ENCODE measurements around the gene HNRNPLL.

Gene HNRNPLL

DNA sequence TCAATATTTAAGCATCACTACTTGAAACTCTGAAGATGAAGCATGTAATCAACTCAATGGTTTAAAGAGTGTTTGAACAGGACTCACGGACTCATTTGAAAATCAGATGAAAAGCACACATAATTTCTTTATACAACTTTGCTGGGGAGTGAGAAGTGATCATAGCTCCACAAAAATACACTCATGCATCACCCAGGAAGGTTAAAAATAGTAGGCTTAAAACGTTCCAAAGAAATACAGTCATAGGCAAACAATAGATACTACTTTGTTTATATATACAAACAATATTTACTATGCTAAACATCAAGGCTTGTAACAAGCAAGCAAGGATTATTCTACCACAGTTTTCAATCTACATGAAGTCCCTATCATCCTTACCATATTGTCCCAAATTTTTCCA is 11.6 kb downstream of the HNRNPLL start:
- DNase-seq, result no peak

DNA sequence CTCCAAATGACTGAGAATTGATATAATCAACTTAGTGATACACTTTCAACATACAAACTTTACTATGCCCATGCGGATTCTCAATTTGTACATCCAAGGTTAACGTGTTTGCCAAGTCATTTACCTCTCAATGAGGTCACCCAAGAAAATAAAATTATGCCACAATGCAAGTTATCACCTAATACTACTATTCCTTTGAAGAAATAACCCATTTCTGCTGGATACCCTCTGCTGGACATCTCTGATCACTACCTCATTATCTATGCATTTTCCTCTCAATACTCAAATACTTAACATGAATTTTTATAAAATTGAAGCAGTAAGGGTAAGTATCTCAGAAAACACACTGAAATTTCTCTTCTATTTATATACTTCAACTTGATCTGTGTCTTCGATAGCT is 12.7 kb downstream of the HNRNPLL start:
- no peak for DNase-seq

GRCh38 chr2:38586931-38587330 is 15.8 kb downstream of the HNRNPLL start:
- peak; percentile 16 for DNase-seq

DNA sequence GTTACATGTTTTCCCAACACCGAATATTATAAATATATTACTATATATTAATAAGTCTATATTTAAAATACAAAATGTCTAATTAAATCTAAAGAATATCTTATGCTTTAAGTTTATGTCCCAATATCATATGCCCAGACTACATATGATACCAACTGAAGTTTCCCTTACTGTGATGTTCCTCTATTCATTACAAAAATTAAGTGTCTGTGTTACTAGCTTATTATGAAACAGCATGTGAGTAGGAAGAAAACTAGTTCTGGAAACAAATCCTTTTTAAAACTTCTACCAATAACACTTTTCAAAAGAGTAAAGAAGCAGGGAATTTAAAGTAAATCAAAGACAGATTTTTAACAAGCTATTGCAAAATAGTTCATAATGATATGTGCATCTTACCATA is 17.8 kb downstream of the HNRNPLL start:
- no peak for DNase-seq

DNA sequence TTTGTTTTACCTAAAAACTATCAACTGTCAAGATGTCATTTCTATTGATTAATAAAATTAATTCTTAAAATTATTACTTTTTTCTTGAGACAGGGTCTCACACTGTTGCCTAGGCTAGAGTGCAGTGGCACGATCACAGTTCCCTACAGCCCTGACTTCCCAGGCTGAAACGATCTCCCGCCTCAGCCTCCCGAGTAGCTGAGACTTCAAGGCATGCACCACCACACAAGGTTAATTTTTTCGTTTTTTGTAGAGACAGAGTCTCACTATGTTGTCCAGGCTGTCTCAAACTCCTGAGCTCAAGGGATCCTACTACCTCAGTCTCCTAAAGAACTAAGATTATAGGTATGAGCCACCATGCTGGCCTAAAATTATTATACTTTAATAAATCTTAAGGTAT is 18.7 kb downstream of the HNRNPLL start:
- no peak for DNase-seq

DNA sequence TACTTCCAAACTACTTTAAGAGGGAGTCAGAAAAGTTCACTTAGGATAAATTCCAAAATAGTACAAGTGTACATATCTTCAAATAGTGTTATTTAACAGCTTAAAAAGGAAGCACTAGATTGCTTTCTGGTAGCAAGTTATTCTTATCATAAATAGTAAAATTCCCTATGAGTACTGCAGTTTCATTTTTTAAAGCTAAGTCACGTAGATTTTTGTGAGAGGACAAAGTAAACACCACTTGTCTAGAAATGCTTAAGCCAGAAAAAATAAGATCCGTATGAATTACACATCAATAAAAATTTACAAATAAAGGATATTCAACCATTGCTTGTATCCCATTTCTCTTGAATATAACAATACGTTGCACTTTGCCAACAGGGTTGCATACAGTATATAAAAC is 19.2 kb downstream of the HNRNPLL start:
- DNase-seq, result no peak

GRCh38 chr2:38581193-38582147 is 21.3 kb downstream of the HNRNPLL start:
- peak; percentile 77 for DNase-seq

DNA sequence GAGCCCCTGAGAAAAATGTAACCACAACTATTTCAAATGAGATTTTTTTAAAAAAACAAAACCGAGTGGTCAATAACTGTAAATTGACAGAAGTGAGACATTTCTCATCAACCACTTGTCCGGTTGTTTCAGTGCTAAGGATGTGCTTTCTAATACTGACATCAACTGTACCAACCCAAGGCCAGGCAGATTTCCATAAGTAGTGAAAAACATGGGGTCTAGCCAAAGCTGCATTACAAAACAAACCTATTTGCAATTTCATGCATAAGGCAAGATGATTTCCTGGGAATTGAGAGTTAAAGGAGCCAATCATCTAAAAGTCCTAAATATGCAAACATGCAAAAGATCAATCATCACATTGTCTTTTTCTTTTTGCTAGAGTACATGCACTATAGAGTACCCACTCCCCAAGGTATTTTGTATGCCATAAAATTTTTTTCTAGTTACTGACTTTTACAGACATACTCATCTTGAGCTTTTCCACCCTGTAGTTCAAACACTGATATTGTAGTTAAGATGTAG is 22.6 kb downstream of the HNRNPLL start:
- no peak for DNase-seq

DNA sequence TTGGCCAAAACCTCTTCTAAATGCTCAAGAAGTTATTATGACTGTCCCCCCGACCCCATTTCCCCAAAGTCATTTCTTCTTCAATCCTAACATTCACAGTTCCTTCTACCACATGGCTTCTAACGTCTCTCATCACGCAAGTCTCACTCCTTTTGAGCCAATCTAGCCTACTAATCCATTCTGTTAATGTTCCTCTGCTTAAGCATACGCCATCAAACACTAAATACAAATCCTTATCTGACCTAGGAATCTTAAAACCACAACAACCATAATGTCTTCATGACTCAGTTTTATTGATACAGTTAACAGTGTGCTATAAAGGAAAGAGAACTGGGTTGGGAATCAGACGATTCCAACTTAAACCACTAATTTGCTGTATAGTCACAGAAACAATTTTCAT is 23.9 kb downstream of the HNRNPLL start:
- no peak for DNase-seq

- no peak for DNase-seq
Observed at GRCh38 chr2:38574278-38574677, 28.4 kb downstream of the HNRNPLL start.

DNA sequence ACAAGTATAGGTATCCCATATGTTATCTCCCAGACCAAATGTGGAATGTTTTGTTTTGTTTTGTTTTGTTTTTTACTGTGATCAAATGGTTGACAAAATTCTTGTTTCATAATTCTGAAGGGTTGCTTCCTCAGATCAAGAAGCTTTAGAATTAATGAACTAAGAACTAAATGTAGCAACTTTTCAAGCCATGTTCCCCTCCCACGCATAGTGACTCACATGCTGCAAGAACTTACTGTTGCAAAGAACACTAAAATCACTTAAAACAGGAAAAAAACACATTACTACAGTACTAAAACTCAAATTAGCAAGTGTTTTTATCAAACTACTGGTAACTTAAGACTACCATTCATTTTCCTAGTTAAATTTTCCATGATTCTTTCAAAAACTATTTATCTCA is 30.6 kb downstream of the HNRNPLL start:
- DNase-seq, result peak; percentile 92

- no peak for DNase-seq
Observed at GRCh38 chr2:38571193-38571592, 31.5 kb downstream of the HNRNPLL start.

GRCh38 chr2:38568724-38569436 is 33.8 kb downstream of the HNRNPLL start:
- DNase-seq, result no peak

DNA sequence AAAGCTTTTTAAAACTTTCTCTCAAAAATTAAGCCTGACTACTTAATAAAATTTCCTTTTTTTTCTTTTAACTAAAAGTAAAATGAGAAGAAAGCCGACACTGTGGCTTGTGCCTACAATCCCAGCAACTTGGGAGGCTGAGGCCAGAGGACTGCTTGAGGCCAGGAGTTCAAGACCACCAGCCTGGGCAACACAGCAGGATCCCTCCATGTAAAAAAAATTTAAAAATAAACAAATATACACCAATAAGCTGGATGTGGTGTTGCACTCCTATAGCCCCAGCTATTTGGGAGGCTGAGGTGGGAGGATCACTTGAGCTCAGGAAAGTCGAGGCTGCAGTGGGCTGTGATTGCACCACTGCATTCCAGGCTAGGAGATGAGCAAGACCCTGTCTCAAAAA is 37.4 kb downstream of the HNRNPLL start:
- DNase-seq, result no peak

DNA sequence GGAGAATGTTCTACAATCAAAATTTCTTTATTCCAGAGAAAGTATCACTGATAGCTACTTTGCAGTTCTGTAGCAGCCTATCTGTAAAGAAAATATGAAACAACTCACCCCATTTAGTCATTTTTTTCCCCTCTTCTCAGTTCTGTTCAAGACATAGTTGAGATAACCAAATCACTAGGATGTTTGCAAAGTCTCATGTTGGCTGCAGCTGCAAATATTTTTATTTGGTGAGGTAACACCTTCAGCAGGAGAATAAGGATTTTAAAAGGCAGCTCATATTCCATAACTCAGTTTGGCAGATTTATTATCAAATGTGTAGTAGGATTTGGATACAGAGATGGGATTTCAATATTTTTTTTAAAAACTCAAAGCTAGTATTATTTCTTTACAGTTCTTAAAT is 41.0 kb downstream of the HNRNPLL start:
- DNase-seq, result no peak

DNA sequence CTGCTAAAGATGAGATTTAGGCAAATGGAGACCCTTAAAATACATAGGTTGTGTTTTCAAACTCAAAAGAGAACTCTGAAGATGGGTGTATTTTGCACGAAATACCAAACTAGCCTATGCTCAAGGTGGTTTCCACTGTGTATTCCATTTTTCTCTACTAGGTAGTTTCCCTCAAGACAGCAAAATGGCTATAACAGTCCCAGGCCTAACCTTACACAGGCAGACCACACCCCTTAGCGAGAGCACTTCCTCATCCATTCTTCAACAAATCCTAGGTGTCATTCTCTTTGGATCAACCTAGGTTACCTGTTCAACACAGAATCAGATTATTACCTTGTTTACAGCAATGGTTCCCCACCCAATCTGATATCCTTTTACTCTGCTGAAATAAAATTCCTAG is 42.6 kb downstream of the HNRNPLL start:
- DNase-seq, result no peak

GRCh38 chr2:38557981-38558380 is 44.7 kb downstream of the HNRNPLL start:
- DNase-seq, result peak; percentile 75

GRCh38 chr2:38557217-38557616 is 45.5 kb downstream of the HNRNPLL start:
- no peak for DNase-seq

GRCh38 chr2:38556006-38556801 is 46.5 kb downstream of the HNRNPLL start:
- DNase-seq, result peak; percentile 51

GRCh38 chr2:38554973-38555595 is 47.6 kb downstream of the HNRNPLL start:
- DNase-seq, result no peak

GRCh38 chr2:38553554-38553953 is 49.2 kb downstream of the HNRNPLL start:
- no peak for DNase-seq

DNA sequence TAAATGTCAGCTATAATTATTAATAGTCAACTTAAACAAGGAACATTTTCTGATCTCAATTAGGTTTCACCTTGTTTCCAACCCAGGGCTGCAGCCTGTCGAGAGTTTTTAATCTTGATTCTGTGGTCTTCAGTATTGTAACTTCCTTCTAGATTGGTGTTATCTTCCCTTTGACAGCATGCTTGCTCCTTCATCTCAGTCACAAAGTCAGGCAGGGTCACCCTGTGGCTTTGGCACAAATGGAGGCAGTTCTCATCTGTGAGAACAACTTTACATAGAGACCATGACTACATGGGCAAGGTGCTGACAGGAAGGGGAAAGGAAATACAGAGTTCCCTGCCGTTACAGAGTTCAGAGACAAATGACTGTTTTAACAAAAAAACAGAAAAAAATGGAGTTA is 50.5 kb downstream of the HNRNPLL start:
- no peak for DNase-seq

- no peak for DNase-seq
Observed at GRCh38 chr2:38551746-38552145, 51.0 kb downstream of the HNRNPLL start.

Data from MV-4-11 (cell line).